Measurements from ENCODE around the gene SYCP2. TPM values are rescaled to one million over a fixed set of nuclear protein-coding genes. Genes with fewer than 3 reads are reported as not detected.
A peak's percentile ranks its signal among the peaks of the same experiment; 100 is the strongest.

Gene SYCP2
- total RNA-seq, 1 donor = 3.0 TPM

- peak overlapping the region; percentile 73 for H3K4me3 ChIP-seq (ENCODE audit: low read depth, low read length)
- no peak for DNase-seq (ENCODE audit: low read depth)
- no peak for TF ChIP-seq CTCF (IDR thresholded peaks at IDR 0.05; ENCODE audit: insufficient read depth, low read depth, low read length)
Observed at GRCh38 chr20:59939052-59939878, 5.8 kb upstream of the SYCP2 start.

GRCh38 chr20:59938696-59939051, 5.2 kb upstream of the SYCP2 start:
- peak; percentile 36 for DNase-seq (ENCODE audit: low read depth)
- no peak overlapping the region for H3K4me3 ChIP-seq (ENCODE audit: low read depth, low read length)
- no peak for TF ChIP-seq CTCF (IDR thresholded peaks at IDR 0.05; ENCODE audit: insufficient read depth, low read depth, low read length)

- peak; percentile 36 for DNase-seq (ENCODE audit: low read depth)
- TF ChIP-seq CTCF (IDR thresholded peaks at IDR 0.05; ENCODE audit: insufficient read depth, low read depth, low read length) = no peak
- H3K4me3 ChIP-seq (ENCODE audit: low read depth, low read length) = peak overlapping the region; percentile 10
Observed at GRCh38 chr20:59938221-59938620, 4.8 kb upstream of the SYCP2 start.

- no peak overlapping the region for H3K4me3 ChIP-seq (ENCODE audit: low read depth, low read length)
- DNase-seq (ENCODE audit: low read depth) = no peak
- TF ChIP-seq CTCF (IDR thresholded peaks at IDR 0.05; ENCODE audit: insufficient read depth, low read depth, low read length) = no peak
Observed at GRCh38 chr20:59937150-59937549, 3.7 kb upstream of the SYCP2 start.

- no peak for TF ChIP-seq CTCF (IDR thresholded peaks at IDR 0.05; ENCODE audit: insufficient read depth, low read depth, low read length)
- H3K4me3 ChIP-seq (ENCODE audit: low read depth, low read length) = no peak overlapping the region
- no peak for DNase-seq (ENCODE audit: low read depth)
Observed at GRCh38 chr20:59936409-59936808, 3.0 kb upstream of the SYCP2 start.

- H3K4me3 ChIP-seq (ENCODE audit: low read depth, low read length) = no peak overlapping the region
- no peak for DNase-seq (ENCODE audit: low read depth)
- TF ChIP-seq CTCF (IDR thresholded peaks at IDR 0.05; ENCODE audit: insufficient read depth, low read depth, low read length) = no peak
Observed at GRCh38 chr20:59935457-59936185, 2.2 kb upstream of the SYCP2 start.
